Adrenal gland (tissue), 5 donors: ENCODE measurements around the gene HACE1.

Experiments used
- POLR2A ChIP-seq, 2 donors: fragments of 450-650 bp; IDR thresholded peaks; one replicate each; pipeline ENCODE4 v1.6.1; 2017; ENCODE audit warnings: antibody characterized with exemption in 2 of 2, mild to moderate bottlenecking in 2 of 2, moderate library complexity in 1 of 2
- TF ChIP-seq, protein P1 (sequence below), 6 experiments: fragments of 450-650 bp in 4 of 6; fragments of 200-600 bp in 2 of 6; sonication (generic) in 1 of 6; IDR thresholded peaks; 1 replicate in 5 of 6; 2 replicates in 1 of 6; pipeline versions ENCODE4 v1.5.1 to v1.8.0; 2016 to 2021; ENCODE audit warnings: antibody characterized with exemption in 6 of 6, mild to moderate bottlenecking in 2 of 6, moderate library complexity in 1 of 6
- donor health status: DM: no; HTN: no; CAD: no.

DNA sequence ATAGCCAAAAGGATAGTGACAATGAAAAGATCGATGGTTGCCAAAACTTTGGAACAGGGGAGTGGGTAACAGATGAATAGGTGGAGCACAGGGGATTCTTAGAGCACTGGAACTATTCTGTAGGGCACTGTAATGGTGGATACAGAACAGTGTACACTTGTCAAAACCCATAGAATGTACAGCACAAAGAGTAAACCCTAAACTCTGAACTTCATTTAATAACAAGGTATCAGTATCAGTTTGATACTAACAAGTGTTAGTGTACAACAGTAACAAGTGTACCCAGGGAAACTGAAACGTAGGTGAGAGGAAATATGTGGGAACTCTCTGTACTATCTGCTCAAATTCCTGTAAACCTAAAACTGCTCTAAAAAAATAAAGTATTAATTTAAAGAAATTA is 179.2 kb downstream of the HACE1 start:
- TF ChIP-seq, protein P1, sequence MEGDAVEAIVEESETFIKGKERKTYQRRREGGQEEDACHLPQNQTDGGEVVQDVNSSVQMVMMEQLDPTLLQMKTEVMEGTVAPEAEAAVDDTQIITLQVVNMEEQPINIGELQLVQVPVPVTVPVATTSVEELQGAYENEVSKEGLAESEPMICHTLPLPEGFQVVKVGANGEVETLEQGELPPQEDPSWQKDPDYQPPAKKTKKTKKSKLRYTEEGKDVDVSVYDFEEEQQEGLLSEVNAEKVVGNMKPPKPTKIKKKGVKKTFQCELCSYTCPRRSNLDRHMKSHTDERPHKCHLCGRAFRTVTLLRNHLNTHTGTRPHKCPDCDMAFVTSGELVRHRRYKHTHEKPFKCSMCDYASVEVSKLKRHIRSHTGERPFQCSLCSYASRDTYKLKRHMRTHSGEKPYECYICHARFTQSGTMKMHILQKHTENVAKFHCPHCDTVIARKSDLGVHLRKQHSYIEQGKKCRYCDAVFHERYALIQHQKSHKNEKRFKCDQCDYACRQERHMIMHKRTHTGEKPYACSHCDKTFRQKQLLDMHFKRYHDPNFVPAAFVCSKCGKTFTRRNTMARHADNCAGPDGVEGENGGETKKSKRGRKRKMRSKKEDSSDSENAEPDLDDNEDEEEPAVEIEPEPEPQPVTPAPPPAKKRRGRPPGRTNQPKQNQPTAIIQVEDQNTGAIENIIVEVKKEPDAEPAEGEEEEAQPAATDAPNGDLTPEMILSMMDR (IDR thresholded peaks at IDR 0.05), result no peak
- TF ChIP-seq POLR2A (IDR thresholded peaks at IDR 0.05), result no peak
